ENCODE measurements around the gene RAD51B. TPM values are rescaled to one million over a fixed set of nuclear protein-coding genes. Genes with fewer than 3 reads are reported as not detected.

The RAD51B gene
- total and polyA plus RNA-seq, 2 donors (not counting 1 experiment from before 2014, with no cell fraction given) = 4.6 to 16.3 TPM

DNA sequence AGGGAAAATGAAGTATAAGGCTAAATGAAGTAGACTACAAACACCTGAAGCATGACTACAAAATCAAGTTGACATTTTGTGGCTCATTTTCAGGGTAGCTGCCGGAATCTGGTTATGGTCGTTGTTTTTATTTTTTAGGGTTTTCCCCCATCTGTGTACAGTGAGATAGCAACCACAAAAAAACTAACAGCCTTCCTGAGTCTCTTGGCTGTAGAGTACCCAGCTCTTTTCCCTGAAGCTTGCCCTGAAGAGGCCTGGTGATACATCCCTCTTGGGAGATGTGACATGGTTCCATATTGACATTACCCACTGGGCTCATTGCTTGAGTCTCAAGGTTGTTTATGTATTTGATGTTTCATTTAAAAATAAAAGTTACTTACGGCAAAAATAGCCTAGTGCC, 549.3 kb downstream of the RAD51B start:
- no peaks in the 10 kb centered on the region for H3K36me3 ChIP-seq (ENCODE audit: control insufficient read depth, insufficient read depth, low read length)
- no peak overlapping the region for H2AFZ ChIP-seq (ENCODE audit: low read length)

DNA sequence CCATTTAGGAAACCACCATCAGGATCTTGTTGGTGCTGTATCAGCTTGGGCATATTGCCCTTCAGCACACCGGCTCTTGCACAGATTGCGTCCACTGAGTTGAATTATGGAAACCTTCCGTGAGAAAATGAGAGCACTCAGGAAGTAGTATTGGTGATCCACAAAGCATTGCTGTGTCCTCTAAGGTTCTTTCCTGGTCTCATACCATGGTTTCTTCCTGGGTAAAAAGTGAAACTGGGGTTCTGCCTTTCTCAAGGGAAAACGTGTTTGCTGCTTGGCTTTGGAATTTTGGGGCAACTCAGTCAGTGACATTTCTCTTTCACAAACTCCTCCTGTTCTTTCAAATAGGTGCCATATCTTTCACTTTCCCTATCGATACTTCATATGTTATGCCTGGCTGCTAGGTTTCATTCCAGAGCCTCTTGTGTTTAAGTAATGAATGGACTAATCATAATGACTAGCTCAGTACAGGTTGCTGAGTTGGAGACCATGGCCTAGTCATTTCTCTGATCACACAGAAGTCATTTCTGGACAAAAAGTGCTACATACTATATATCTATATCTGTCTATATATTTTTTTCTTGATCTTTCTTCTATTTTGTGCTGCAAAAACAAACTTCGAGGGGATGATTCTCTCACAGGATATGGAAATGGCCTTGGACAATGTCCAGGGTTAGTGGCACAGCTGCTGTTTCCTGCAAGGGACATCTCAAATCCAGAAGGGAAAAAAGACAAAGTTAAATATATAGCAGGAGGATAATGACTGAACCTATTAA, 549.9 kb downstream of the RAD51B start:
- no peak for DNase-seq (ENCODE audit: low read depth in 2 of 2)
- Histone ChIP-seq H3K36me3 (ENCODE audit: control insufficient read depth, insufficient read depth, low read length) (no peaks in the 10 kb centered on the region), H3K4me2 (ENCODE audit: extremely low read depth, insufficient read depth, low read length) (no peak overlapping the region), H3K27me3 (ENCODE audit: control insufficient read depth, insufficient read depth, low read length) (no peaks in the 10 kb centered on the region), H3K9me3 (ENCODE audit: control insufficient read depth, insufficient read depth, low read depth, low read length) (no peaks in the 10 kb centered on the region), H3K4me3 (replicated peaks in 1 of 4; ENCODE audit: control extremely low read depth in 1 of 4, insufficient read depth in 1 of 4, low read depth in 3 of 4, low read length in 4 of 4) (no peak overlapping the region), H3K79me2 (ENCODE audit: control insufficient read depth, insufficient read depth, low read length) (no peaks in the 10 kb centered on the region), H2AFZ (ENCODE audit: low read length) (no peak overlapping the region), H3K9ac (ENCODE audit: insufficient read depth, low read length) (no peak overlapping the region), H3K4me1 (ENCODE audit: control insufficient read depth, extremely low read depth, insufficient read depth, low read length) (peaks cover 6% of the 10 kb centered on the region), H4K20me1 (ENCODE audit: control insufficient read depth, extremely low read depth, insufficient read depth, low read length) (no peaks in the 10 kb centered on the region), H3K27ac (ENCODE audit: insufficient read depth, low read length) (no peak overlapping the region)
- no peak for TF ChIP-seq EZH2 (IDR thresholded peaks at IDR 0.05; ENCODE audit: low read length, missing control alignments)
- TF ChIP-seq, protein P1, sequence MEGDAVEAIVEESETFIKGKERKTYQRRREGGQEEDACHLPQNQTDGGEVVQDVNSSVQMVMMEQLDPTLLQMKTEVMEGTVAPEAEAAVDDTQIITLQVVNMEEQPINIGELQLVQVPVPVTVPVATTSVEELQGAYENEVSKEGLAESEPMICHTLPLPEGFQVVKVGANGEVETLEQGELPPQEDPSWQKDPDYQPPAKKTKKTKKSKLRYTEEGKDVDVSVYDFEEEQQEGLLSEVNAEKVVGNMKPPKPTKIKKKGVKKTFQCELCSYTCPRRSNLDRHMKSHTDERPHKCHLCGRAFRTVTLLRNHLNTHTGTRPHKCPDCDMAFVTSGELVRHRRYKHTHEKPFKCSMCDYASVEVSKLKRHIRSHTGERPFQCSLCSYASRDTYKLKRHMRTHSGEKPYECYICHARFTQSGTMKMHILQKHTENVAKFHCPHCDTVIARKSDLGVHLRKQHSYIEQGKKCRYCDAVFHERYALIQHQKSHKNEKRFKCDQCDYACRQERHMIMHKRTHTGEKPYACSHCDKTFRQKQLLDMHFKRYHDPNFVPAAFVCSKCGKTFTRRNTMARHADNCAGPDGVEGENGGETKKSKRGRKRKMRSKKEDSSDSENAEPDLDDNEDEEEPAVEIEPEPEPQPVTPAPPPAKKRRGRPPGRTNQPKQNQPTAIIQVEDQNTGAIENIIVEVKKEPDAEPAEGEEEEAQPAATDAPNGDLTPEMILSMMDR (conservative IDR thresholded peaks at IDR 0.05 in 1 of 2, IDR thresholded peaks at IDR 0.05 in 1 of 2; ENCODE audit: low read depth in 1 of 2, low read length in 2 of 2) = no peak

More for the DNA sequence above, 549.3 kb downstream of the RAD51B start:
- no peak overlapping the region for H3K4me2 ChIP-seq (ENCODE audit: extremely low read depth, insufficient read depth, low read length)
- no peak overlapping the region for H3K4me3 ChIP-seq (replicated peaks in 1 of 4; ENCODE audit: control extremely low read depth in 1 of 4, insufficient read depth in 1 of 4, low read depth in 3 of 4, low read length in 4 of 4)
- no peak overlapping the region for H3K27ac ChIP-seq (ENCODE audit: insufficient read depth, low read length)
- TF ChIP-seq, protein P1 (conservative IDR thresholded peaks at IDR 0.05 in 1 of 2, IDR thresholded peaks at IDR 0.05 in 1 of 2; ENCODE audit: low read depth in 1 of 2, low read length in 2 of 2) = no peak
- TF ChIP-seq EZH2 (IDR thresholded peaks at IDR 0.05; ENCODE audit: low read length, missing control alignments) = no peak
- H3K9ac ChIP-seq (ENCODE audit: insufficient read depth, low read length) = no peak overlapping the region
- H3K4me1 ChIP-seq (ENCODE audit: control insufficient read depth, extremely low read depth, insufficient read depth, low read length) = peaks cover 6% of the 10 kb centered on the region
- no peaks in the 10 kb centered on the region for H4K20me1 ChIP-seq (ENCODE audit: control insufficient read depth, extremely low read depth, insufficient read depth, low read length)
- no peak for DNase-seq (ENCODE audit: low read depth in 2 of 2)
- H3K27me3 ChIP-seq (ENCODE audit: control insufficient read depth, insufficient read depth, low read length) = no peaks in the 10 kb centered on the region
- no peaks in the 10 kb centered on the region for H3K9me3 ChIP-seq (ENCODE audit: control insufficient read depth, insufficient read depth, low read depth, low read length)
- H3K79me2 ChIP-seq (ENCODE audit: control insufficient read depth, insufficient read depth, low read length) = no peaks in the 10 kb centered on the region

DNA sequence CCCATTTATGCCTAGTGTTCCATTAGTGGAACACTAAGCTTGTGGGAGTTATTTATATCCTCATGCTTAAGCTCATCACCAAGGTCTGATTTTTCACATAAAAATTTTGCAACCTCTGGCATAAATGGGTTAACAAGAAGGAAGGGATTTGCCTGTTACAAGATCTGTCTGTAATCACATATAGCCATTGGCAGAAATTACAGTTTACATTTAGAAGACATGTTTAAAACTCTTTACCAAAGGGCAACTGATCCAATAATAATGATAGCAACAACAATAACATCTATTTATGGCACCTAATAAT, 550.4 kb downstream of the RAD51B start:
- no peak for TF ChIP-seq EZH2 (IDR thresholded peaks at IDR 0.05; ENCODE audit: low read length, missing control alignments)
- TF ChIP-seq, protein P1 (conservative IDR thresholded peaks at IDR 0.05 in 1 of 2, IDR thresholded peaks at IDR 0.05 in 1 of 2; ENCODE audit: low read depth in 1 of 2, low read length in 2 of 2) = no peak
- H4K20me1 ChIP-seq (ENCODE audit: control insufficient read depth, extremely low read depth, insufficient read depth, low read length) = no peaks in the 10 kb centered on the region
- no peak overlapping the region for H3K27ac ChIP-seq (ENCODE audit: insufficient read depth, low read length)
- no peak overlapping the region for H3K4me2 ChIP-seq (ENCODE audit: extremely low read depth, insufficient read depth, low read length)
- H3K27me3 ChIP-seq (ENCODE audit: control insufficient read depth, insufficient read depth, low read length) = no peaks in the 10 kb centered on the region
- no peak overlapping the region for H3K9ac ChIP-seq (ENCODE audit: insufficient read depth, low read length)
- peaks cover 1% of the 10 kb centered on the region for H3K4me1 ChIP-seq (ENCODE audit: control insufficient read depth, extremely low read depth, insufficient read depth, low read length)
- H3K9me3 ChIP-seq (ENCODE audit: control insufficient read depth, insufficient read depth, low read depth, low read length) = no peaks in the 10 kb centered on the region
- no peak overlapping the region for H3K4me3 ChIP-seq (replicated peaks in 1 of 4; ENCODE audit: control extremely low read depth in 1 of 4, insufficient read depth in 1 of 4, low read depth in 3 of 4, low read length in 4 of 4)
- H3K79me2 ChIP-seq (ENCODE audit: control insufficient read depth, insufficient read depth, low read length) = no peaks in the 10 kb centered on the region
- no peak for DNase-seq (ENCODE audit: low read depth in 2 of 2)
- H2AFZ ChIP-seq (ENCODE audit: low read length) = no peak overlapping the region
- H3K36me3 ChIP-seq (ENCODE audit: control insufficient read depth, insufficient read depth, low read length) = no peaks in the 10 kb centered on the region
